Measurements from ENCODE around the gene GREB1.

Gene GREB1, protein sequence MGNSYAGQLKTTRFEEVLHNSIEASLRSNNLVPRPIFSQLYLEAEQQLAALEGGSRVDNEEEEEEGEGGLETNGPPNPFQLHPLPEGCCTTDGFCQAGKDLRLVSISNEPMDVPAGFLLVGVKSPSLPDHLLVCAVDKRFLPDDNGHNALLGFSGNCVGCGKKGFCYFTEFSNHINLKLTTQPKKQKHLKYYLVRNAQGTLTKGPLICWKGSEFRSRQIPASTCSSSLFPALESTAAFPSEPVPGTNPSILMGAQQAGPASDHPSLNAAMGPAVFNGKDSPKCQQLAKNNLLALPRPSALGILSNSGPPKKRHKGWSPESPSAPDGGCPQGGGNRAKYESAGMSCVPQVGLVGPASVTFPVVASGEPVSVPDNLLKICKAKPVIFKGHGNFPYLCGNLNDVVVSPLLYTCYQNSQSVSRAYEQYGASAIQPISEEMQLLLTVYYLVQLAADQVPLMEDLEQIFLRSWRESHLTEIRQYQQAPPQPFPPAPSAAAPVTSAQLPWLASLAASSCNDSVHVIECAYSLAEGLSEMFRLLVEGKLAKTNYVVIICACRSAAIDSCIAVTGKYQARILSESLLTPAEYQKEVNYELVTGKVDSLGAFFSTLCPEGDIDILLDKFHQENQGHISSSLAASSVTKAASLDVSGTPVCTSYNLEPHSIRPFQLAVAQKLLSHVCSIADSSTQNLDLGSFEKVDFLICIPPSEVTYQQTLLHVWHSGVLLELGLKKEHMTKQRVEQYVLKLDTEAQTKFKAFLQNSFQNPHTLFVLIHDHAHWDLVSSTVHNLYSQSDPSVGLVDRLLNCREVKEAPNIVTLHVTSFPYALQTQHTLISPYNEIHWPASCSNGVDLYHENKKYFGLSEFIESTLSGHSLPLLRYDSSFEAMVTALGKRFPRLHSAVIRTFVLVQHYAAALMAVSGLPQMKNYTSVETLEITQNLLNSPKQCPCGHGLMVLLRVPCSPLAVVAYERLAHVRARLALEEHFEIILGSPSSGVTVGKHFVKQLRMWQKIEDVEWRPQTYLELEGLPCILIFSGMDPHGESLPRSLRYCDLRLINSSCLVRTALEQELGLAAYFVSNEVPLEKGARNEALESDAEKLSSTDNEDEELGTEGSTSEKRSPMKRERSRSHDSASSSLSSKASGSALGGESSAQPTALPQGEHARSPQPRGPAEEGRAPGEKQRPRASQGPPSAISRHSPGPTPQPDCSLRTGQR (N-terminal part only)

DNA sequence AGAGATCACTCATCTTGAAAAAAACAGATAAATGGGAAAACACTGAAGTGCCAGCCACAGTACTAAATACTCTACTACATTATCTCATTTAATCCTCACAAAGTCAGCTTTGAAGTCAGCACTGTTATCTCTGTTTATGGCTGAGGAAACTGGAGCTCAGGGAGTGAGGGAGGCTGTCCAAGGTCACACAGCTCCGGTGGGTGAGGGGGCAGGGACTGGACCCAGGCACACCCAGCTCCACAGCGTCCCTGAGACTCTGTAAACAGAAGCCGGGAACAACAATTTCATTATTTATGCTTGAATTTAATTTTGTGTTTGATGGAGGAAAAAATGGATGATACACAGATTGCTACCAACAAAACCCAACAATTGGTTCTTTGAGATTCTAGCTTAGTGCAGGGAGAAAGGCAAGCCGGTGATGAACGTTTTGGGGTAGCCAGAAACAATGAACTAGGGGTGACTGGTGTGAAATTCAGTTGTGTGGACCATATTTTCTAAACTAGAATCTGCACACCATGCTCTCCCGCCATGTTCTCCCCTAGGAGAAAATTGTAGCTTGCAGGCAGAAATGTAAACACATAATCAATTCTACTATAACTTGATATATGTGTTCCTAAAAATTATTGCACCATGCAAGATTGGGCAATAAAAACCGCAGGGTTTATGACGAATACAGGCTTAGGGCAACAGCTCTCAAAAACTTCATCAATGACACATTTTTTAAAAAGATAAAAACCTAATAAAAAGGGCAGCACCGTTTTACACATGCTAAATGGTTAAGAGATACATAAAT, at the start of gene GREB1:
Gene GREB1, plus strand, starts transcription at position 768 of the 793 bp plus-strand sequence. CDS start 22,570 bp downstream, outside the sequence.
- no peak for DNase-seq (ENCODE audit: low read depth, low spot score)
- H3K4me3 ChIP-seq (ENCODE audit: low read depth, low read length), result no peak within 1 kb of the TSS
- TF ChIP-seq, protein P1, sequence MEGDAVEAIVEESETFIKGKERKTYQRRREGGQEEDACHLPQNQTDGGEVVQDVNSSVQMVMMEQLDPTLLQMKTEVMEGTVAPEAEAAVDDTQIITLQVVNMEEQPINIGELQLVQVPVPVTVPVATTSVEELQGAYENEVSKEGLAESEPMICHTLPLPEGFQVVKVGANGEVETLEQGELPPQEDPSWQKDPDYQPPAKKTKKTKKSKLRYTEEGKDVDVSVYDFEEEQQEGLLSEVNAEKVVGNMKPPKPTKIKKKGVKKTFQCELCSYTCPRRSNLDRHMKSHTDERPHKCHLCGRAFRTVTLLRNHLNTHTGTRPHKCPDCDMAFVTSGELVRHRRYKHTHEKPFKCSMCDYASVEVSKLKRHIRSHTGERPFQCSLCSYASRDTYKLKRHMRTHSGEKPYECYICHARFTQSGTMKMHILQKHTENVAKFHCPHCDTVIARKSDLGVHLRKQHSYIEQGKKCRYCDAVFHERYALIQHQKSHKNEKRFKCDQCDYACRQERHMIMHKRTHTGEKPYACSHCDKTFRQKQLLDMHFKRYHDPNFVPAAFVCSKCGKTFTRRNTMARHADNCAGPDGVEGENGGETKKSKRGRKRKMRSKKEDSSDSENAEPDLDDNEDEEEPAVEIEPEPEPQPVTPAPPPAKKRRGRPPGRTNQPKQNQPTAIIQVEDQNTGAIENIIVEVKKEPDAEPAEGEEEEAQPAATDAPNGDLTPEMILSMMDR (IDR thresholded peaks at IDR 0.05; ENCODE audit: low read depth, low read length), result no peak
- in situ Hi-C loops (cut with HindIII; ENCODE audit: low sequenced_read_pairs), result no loop called here

DNA sequence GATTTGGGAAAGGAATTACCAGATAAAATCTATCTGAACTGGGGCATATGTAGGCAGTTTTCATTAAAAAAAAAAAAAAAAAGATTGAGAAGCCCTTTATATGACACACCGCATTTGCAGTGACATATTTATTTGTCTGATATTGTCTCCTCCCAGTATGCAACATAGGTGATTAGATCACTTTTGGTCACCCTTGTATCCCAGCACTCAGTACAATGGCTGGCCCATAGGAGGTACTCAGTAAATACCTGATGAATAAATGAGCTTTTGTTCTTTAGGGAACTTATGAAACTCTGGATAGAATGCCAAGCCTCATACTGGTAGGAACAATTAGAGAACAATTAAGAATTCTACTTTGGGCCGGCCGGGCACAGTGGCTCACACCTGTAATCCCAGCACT, 45.0 kb upstream of the GREB1 start:
- DNase-seq (ENCODE audit: low read depth, low spot score), result no peak
- TF ChIP-seq, protein P1 (IDR thresholded peaks at IDR 0.05; ENCODE audit: low read depth, low read length), result no peak
- in situ Hi-C loops (cut with HindIII; ENCODE audit: low sequenced_read_pairs), result no loop called here
- H3K4me3 ChIP-seq (ENCODE audit: low read depth, low read length), result no peak overlapping the region

DNA sequence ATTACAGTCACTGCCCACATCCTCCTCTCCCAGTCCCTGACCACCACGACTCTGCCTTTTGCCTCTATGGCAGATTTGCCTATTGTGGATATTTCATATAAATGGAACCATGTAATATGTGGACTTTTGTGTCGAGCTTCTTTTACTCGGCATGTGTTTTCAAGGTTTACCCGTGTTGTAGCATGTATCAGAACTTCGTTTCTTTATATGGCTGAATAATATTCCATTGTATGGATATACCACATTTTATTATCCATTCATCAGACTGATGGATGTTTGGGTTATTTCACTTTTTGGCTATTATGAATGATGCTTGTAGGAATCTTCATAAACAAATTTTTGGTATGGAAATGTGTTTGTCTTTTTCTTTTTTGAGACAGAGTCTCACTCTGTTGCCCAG, 43.7 kb upstream of the GREB1 start:
- no peak overlapping the region for H3K4me3 ChIP-seq (ENCODE audit: low read depth, low read length)
- no peak for DNase-seq (ENCODE audit: low read depth, low spot score)
- TF ChIP-seq, protein P1 (IDR thresholded peaks at IDR 0.05; ENCODE audit: low read depth, low read length), result no peak
- in situ Hi-C loops (cut with HindIII; ENCODE audit: low sequenced_read_pairs), result no loop called here

DNA sequence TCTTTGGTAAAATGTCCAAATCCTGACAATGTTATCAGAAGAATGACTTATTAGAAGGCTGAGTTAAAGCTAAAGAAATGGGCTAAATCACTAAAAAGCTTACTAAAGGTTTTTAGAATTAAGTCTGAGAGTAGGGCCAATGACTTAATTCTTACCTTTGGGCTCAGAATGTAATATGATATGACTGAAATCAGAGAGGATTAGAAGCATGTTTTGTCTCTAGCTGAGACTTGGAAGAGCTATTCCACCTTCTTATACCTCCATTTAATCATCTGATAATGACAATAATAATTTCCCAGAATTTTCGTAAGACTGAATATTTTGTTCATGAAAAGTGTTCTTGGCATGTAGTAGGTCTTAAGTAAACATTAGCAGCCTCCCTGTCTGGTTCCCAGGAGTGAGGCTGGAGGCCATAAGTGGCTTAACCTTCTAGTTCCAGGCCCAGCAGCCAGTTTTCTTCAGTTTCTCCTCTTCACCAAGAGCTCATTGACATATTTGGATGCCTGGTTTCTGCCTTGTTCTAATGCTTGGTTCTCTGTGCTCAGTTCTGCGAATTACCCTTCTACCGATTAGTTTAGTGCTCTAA, 42.4 kb upstream of the GREB1 start:
- in situ Hi-C loops (cut with HindIII; ENCODE audit: low sequenced_read_pairs), result no loop called here
- no peak for DNase-seq (ENCODE audit: low read depth, low spot score)
- TF ChIP-seq, protein P1 (IDR thresholded peaks at IDR 0.05; ENCODE audit: low read depth, low read length), result no peak
- no peak overlapping the region for H3K4me3 ChIP-seq (ENCODE audit: low read depth, low read length)

DNA sequence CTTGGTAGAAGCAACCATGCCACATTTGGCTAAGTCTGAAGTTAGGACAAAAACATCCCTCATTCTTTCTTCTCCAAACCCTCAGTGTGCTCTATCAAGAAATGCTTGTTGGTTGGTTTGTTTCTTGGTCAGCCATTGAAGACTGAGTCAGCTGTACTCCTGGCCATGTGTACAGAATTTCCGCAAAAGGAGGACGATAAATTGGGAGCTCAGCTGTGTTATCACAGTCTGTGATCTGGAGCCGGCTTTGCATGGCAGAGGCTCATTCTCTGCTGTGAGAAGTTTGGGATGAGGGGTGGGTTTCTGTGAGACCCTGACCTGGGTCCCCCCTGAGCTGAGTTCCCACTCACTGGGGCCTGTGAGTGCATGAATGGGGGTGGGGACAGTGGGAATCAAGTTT, 41.6 kb upstream of the GREB1 start:
- in situ Hi-C loops (cut with HindIII; ENCODE audit: low sequenced_read_pairs), result no loop called here
- no peak for DNase-seq (ENCODE audit: low read depth, low spot score)
- TF ChIP-seq, protein P1 (IDR thresholded peaks at IDR 0.05; ENCODE audit: low read depth, low read length), result no peak
- no peak overlapping the region for H3K4me3 ChIP-seq (ENCODE audit: low read depth, low read length)
